NOMO-1 (cell line): ENCODE results near the gene TRIM7.
"Not testable (repeated sequence)": the region's sequence is repeated elsewhere in the genome, so short reads cannot be mapped to it uniquely, and the experiment has no call there.

Experiments used
- DNase-seq, 2 experiments: peaks; one replicate each; lab custom pipeline; 2025; ENCODE audit not compliant: unreplicated experiment in 2 of 2; lab: John Stamatoyannopoulos, UW

Gene TRIM7

GRCh38 chr5:181214249-181214648, 9.3 kb upstream of the TRIM7 start:
- DNase-seq = not testable (repeated sequence)

DNA sequence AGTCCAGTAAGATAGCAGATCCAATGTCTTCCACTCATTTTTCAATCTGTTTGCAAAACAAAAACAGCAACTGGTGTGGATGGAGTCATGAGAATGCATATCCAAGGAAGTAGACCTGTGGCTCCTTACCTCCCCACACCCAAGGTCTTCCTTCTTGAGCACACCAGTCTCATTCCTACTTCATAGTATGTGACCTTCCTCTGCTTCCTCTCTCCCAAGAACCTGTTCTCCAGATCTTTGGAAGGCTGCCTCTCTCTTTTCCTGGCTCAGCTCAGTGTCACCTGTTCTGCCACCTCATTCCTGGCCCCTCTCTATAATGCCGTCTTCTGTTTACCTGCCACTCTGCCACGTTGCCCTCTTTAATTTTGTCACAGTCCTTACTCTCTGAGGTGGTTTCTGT, 7.9 kb upstream of the TRIM7 start:
- no peak for DNase-seq

- no peak for DNase-seq
Observed at GRCh38 chr5:181212080-181212479, 7.1 kb upstream of the TRIM7 start.

DNA sequence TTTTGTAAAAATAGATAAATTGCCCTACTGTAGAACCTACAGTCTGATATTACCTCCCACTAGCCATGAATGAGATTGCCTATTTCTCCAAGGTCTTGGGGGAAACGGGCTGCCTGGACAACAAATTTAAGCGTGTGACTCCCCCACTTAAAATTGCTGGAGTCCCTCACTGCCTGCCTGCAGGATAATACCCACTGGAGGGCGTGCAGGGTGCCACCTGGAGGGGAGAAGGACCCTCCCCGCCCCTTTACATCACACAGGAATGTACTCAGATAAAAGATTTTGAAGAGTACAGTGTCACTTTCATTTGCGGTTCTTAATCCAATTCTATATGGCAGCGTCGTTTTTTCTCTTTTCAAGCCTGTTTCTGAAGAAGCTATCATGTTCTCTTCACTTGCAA, 6.2 kb upstream of the TRIM7 start:
- DNase-seq = no peak

- not testable (repeated sequence) for DNase-seq
Observed at GRCh38 chr5:181210698-181211097, 5.7 kb upstream of the TRIM7 start.

DNA sequence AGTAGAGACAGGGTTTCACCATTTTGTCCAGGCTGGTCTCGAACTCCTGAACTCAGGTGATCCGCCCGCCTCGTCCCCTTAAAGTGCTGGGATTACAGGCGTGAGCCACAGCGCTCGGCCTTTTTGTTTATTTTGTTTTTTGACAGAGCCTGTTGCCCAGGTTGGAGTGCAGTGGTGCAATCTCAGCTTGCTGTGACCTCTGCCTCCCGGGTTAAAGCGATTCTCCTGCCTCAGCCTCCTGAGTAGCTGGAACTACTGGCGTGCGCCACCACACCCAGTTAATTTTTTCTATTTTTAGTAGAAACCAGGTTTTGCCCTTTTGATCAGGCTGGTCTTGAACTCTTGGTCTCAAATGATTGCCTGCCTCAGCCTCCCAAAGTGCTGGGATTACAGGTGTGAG, 5.2 kb upstream of the TRIM7 start:
- DNase-seq = not testable (repeated sequence)

DNA sequence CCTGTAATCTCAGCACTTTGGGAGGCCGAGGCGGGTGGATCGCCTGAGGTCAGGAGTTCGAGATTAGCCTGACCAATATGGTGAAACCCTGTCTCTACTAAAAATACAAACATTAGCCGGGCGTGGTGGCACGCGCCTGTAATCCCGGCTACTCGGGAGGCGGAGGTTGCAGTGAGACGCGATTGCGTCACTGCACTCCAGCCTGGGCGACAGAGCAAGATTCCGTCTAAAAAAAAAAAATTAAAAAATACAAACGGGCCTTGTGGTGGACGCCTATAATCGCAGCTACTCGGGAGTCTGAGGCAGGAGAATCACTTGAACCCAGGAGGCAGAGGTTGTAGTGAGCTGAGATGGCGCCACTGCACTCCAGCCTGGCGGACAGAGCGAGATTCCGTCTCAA, 4.0 kb upstream of the TRIM7 start:
- not testable (repeated sequence) for DNase-seq

GRCh38 chr5:181207960-181208253, 2.9 kb upstream of the TRIM7 start:
- no peak for DNase-seq

DNA sequence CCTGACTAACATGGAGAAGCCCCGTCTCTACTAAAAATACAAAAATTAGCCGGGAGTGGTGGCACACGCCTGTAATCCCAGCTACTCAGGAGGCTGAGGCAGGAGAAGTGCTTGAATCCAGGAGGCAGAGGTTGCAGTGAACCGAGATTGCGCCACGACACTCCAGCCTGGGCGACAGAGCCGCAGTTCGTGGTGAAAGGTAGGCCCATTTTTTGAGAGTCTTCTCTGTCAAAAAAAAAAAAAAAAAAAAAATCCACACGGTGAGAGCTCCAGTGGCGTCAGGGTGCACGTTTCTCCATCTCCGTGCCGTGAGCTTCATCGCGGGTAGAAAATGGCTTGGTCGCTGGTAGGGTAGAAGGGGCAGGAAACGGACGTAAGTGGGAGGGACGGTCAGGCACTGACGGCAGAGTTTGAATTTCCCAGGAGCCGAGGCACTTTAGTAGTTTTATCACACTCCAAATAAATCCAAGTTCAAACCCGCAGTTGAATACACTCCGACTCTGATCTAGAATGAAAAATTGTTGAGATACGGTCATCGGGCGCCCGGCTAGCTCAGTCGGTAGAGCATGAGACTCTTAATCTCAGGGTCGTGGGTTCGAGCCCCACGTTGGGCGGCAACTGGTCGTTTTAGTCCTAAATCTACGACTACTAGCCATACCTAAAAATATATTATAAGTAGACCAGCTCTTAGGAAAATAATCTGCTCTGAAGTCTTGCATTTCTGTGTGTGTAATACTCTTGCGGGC, 2.4 kb upstream of the TRIM7 start:
- DNase-seq = no peak

GRCh38 chr5:181205761-181206649, 1.0 kb upstream of the TRIM7 start:
- DNase-seq = no peak

DNA sequence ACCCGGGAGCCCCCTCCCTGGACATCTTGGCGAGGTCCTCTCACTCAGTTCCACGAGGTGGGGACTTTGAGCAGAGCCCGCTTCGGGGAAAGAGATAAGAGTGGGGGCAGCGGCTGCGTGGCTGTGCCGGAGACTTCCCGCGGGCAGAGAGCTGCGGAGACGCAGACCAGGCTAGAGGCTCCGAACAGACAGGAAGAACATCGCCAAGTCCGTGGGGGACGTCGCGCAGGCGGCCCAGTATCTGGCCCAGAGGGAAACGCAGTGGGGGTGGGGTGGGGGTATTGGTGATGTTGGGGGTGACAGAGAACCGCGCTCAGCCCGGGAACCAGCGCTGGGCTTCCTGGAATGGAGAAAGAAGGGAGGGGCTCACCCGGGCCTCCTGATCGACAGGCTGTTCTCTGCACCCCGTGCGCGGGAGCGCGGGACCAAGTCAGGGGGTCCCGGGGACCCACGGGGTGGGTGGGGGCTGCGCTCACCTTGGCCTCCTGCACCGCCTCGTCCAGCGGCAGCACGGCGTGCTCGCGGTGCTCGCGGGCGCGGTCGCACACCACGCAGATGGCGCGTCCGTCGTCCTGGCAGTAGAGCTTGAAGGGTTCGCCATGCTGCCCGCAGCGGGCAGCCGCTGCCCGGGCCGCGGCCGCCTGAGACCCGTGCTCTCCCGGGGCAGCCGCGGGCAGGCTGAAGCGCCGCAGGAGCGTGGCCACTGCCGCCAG, 727 bp downstream of the TRIM7 start:
- no peak for DNase-seq

- DNase-seq = no peak
Observed at GRCh38 chr5:181203777-181204112, 1.3 kb downstream of the TRIM7 start.

DNA sequence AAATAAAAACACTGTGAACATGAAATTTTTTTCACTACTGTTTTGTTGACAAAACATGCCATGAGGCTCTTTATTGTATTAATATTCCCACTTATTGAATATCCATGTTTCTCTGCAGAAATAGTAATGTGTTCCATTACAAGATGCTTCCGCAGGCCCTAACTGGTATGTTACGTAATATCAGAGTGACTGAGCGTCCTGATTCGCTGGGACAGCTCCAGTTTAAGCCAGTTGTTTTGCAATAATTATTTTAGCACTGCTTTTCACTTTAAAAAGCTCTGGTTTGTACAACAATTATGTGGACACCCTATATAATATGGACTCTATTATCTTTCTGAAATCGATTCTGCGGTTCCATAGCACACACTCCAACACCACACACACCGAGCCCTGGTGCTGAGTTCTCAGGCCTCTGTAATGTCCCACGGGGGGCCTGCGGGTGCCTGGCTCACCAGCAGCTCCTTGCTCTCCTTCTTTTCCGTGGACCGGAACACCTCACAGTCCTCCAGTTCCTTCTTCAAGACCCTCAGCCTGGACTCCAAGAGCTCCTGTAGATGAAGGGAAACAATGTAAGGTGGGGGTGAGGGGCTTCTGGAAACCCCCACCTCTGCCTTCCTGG, 1.8 kb downstream of the TRIM7 start:
- DNase-seq = no peak

GRCh38 chr5:181200816-181201215, 4.2 kb downstream of the TRIM7 start:
- DNase-seq = no peak

- no peak for DNase-seq
Observed at GRCh38 chr5:181199881-181200638, 4.9 kb downstream of the TRIM7 start.

- DNase-seq = no peak
Observed at GRCh38 chr5:181198905-181199519, 6.0 kb downstream of the TRIM7 start.

GRCh38 chr5:181198106-181198685, 6.8 kb downstream of the TRIM7 start:
- DNase-seq = no peak

DNA sequence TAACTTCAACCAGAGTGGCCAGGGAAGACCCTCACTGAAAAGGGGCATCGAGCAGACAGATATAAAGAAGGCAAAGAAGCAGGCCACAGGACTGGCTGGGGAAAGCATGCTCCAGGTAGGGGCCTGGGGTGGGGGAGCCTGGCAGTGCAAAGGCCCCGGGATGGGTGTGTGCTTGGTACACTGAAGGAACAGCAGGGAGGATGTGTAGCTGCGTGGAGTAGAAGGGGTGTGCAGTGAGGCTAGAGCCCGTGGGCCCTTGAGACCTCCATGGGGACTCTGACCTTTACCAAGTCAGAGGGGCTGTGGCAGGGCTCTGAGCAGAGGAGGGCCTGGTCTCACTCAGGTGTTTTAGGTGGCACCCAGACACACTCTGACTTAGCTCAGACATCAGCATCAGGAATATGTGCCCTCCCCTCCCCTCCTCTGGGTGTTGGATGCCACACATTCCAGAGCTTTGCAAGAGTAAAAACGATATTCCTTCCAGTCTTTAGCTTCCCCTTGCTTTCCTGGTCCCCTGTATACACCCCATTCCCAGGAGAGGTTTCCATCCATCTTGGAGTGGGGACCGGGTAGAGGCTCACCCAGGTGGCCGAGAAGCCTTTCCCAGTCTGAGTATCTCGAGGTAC, 7.6 kb downstream of the TRIM7 start:
- DNase-seq = no peak

- no peak for DNase-seq
Observed at GRCh38 chr5:181195249-181195761, 9.7 kb downstream of the TRIM7 start.
